ENCODE results near the gene FAM117A.
"Not testable (repeated sequence)": the region's sequence is repeated elsewhere in the genome, so short reads cannot be mapped to it uniquely, and the experiment has no call there.

The FAM117A gene

GRCh38 chr17:49739641-49740271 lies 24.2 kb downstream of the FAM117A start:
- peak; percentile 81 for DNase-seq

GRCh38 chr17:49738456-49739163 lies 25.3 kb downstream of the FAM117A start:
- no peak for DNase-seq

- DNase-seq: no peak
Measured at GRCh38 chr17:49734515-49735490, 29.1 kb downstream of the FAM117A start.

- no peak for DNase-seq
Measured at GRCh38 chr17:49731435-49731831, 32.5 kb downstream of the FAM117A start.

GRCh38 chr17:49730785-49731434 lies 33.0 kb downstream of the FAM117A start:
- DNase-seq: no peak

- no peak for DNase-seq
Measured at GRCh38 chr17:49730078-49730784, 33.7 kb downstream of the FAM117A start.

- DNase-seq: no peak
Measured at GRCh38 chr17:49729069-49729468, 34.9 kb downstream of the FAM117A start.

GRCh38 chr17:49728425-49728824 lies 35.5 kb downstream of the FAM117A start:
- no peak for DNase-seq

- no peak for DNase-seq
Measured at GRCh38 chr17:49727380-49727779, 36.6 kb downstream of the FAM117A start.

- no peak for DNase-seq
Measured at GRCh38 chr17:49725452-49726130, 38.3 kb downstream of the FAM117A start.

GRCh38 chr17:49724552-49724951 lies 39.4 kb downstream of the FAM117A start:
- DNase-seq: not testable (repeated sequence)

GRCh38 chr17:49723423-49723822 lies 40.5 kb downstream of the FAM117A start:
- no peak for DNase-seq

- DNase-seq: no peak
Measured at GRCh38 chr17:49722066-49722465, 41.9 kb downstream of the FAM117A start.

- no peak for DNase-seq
Measured at GRCh38 chr17:49717371-49717861, 46.5 kb downstream of the FAM117A start.

GRCh38 chr17:49716668-49717364 lies 47.1 kb downstream of the FAM117A start:
- no peak for DNase-seq

GRCh38 chr17:49715717-49716279 lies 48.1 kb downstream of the FAM117A start:
- DNase-seq: peak; percentile 26

GRCh38 chr17:49715216-49715615 lies 48.7 kb downstream of the FAM117A start:
- DNase-seq: no peak

- no peak for DNase-seq
Measured at GRCh38 chr17:49708515-49709183, 55.3 kb downstream of the FAM117A start.

GRCh38 chr17:49707608-49708514 lies 56.1 kb downstream of the FAM117A start, which contains the start of gene SLC35B1:
Gene SLC35B1, minus strand, starts transcription at chr17:49707964. Its CDS starts 131 bp downstream, at chr17:49707833.
- DNase-seq: peak; percentile 96

All from activated T-cell treated with anti-CD3 and anti-CD28 coated beads for 4 hours (primary cell).